Neuronal stem cell (in vitro differentiated cells): ENCODE data around the gene LCE2C.

Experiments used
- DNase-seq: peaks from one replicate; pipeline ENCODE4 v3.0.0-alpha.2; 2013; ENCODE audit warnings: low spot score
- H2AFZ ChIP-seq: one replicate; pipeline ENCODE4 v1.6.1; 2013; ENCODE audit warnings: mild to moderate bottlenecking, low read length, inconsistent platforms
- H2AK5ac ChIP-seq: 2 replicates; pipeline ENCODE4 v1.6.1; 2013; ENCODE audit warnings: low read depth, mild to moderate bottlenecking, inconsistent platforms, low read length, moderate library complexity, mixed read lengths
- H2BK120ac ChIP-seq: 2 replicates; pipeline ENCODE4 v1.6.1; 2013; ENCODE audit warnings: low read depth, mild to moderate bottlenecking, inconsistent platforms, low read length, moderate library complexity, mixed read lengths
- H2BK12ac ChIP-seq: one replicate; pipeline ENCODE4 v1.6.1; 2013; ENCODE audit warnings: low read length, inconsistent platforms
- H2BK15ac ChIP-seq: 2 replicates; pipeline ENCODE4 v1.6.1; 2013; ENCODE audit warnings: mild to moderate bottlenecking, low read length, inconsistent platforms, mixed read lengths
- H2BK5ac ChIP-seq: one replicate; pipeline ENCODE4 v1.6.1; 2013; ENCODE audit warnings: inconsistent platforms, mild to moderate bottlenecking, low read length, moderate library complexity
- H3K14ac ChIP-seq: one replicate; pipeline ENCODE4 v1.6.1; 2013; ENCODE audit warnings: low read length, inconsistent platforms
- H3K18ac ChIP-seq: 2 replicates; pipeline ENCODE4 v1.6.1; 2013; ENCODE audit warnings: low read length, inconsistent platforms
- H3K23ac ChIP-seq: 2 replicates; pipeline ENCODE4 v1.6.1; 2013; ENCODE audit warnings: low read depth, mild to moderate bottlenecking, mixed read lengths, low read length, inconsistent platforms; ENCODE audit not compliant: poor library complexity
- H3K27ac ChIP-seq: replicated peaks from 3 replicates; pipeline ENCODE4 v1.5.1; 2013; ENCODE audit warnings: low read length, inconsistent platforms
- H3K27me3 ChIP-seq, 3 experiments: 2 replicates each; pipeline ENCODE4 v1.6.1; 2013; ENCODE audit warnings: low read length in 3 of 3, mild to moderate bottlenecking in 2 of 3, inconsistent platforms in 1 of 3, low read depth in 1 of 3, mixed read lengths in 1 of 3, moderate library complexity in 1 of 3; ENCODE audit not compliant: control insufficient read depth in 3 of 3, insufficient read depth in 3 of 3
- H3K36me3 ChIP-seq, 2 donors: replicated peaks in 1 of 2; 2 replicates each; pipeline ENCODE4 v1.6.1; 2013; ENCODE audit warnings: low read length in 2 of 2; ENCODE audit not compliant: control insufficient read depth in 2 of 2, insufficient read depth in 2 of 2
- H3K4ac ChIP-seq: 2 replicates; pipeline ENCODE4 v1.6.1; 2013; ENCODE audit warnings: inconsistent platforms, mild to moderate bottlenecking, low read length, moderate library complexity
- H3K4me1 ChIP-seq, 2 donors: 1 replicate in 1 of 2; 2 replicates in 1 of 2; pipeline ENCODE4 v1.6.1; 2013; ENCODE audit warnings: low read length in 2 of 2, low read depth in 1 of 2; ENCODE audit not compliant: control insufficient read depth in 2 of 2, insufficient read depth in 1 of 2
- H3K4me2 ChIP-seq: one replicate; pipeline ENCODE4 v1.6.1; 2013; ENCODE audit warnings: mild to moderate bottlenecking, low read length, inconsistent platforms; ENCODE audit not compliant: insufficient read depth, poor library complexity, severe bottlenecking
- H3K4me3 ChIP-seq, 2 donors: 2 replicates each; pipeline ENCODE4 v1.5.1; 2013; ENCODE audit warnings: low read length in 2 of 2, mild to moderate bottlenecking in 2 of 2, inconsistent platforms in 1 of 2, moderate library complexity in 1 of 2
- H3K79me1 ChIP-seq: one replicate; pipeline ENCODE4 v1.6.1; 2013; ENCODE audit warnings: low read depth, mild to moderate bottlenecking, inconsistent platforms, low read length, moderate library complexity
- H3K9ac ChIP-seq: one replicate; pipeline ENCODE4 v1.6.1; 2013; ENCODE audit warnings: mild to moderate bottlenecking, low read depth, low read length, inconsistent platforms; ENCODE audit not compliant: poor library complexity
- H3K9me3 ChIP-seq, 2 donors: replicated peaks in 1 of 2; 2 replicates each; pipeline versions ENCODE3 to v1.6.1; 2013; ENCODE audit warnings: low read length in 2 of 2, mild to moderate bottlenecking in 2 of 2, inconsistent platforms in 1 of 2, low read depth in 1 of 2, mixed read lengths in 1 of 2, moderate library complexity in 1 of 2; ENCODE audit not compliant: control insufficient read depth in 2 of 2, insufficient read depth in 1 of 2
- H4K8ac ChIP-seq: one replicate; pipeline ENCODE4 v1.6.1; 2013; ENCODE audit warnings: low read depth, mild to moderate bottlenecking, inconsistent platforms, low read length, moderate library complexity
- H4K91ac ChIP-seq: one replicate; pipeline ENCODE4 v1.6.1; 2013; ENCODE audit warnings: low read length, low read depth, mild to moderate bottlenecking, inconsistent platforms; ENCODE audit not compliant: poor library complexity
- WGBS, 2 donors: extraction: QIAGEN DNeasy Blood & Tissue Kit; methylation state at CpG; one replicate each; pipeline ENCODE4 v1.1.7; 2013; ENCODE audit warnings: missing lambda C conversion rate in 2 of 2, mixed read lengths in 1 of 2; ENCODE audit not compliant: insufficient read length in 2 of 2, insufficient replicate concordance in 1 of 2; ENCODE audit errors: extremely low coverage in 2 of 2; 5-methylcytosine and 5-hydroxymethylcytosine counted together

The LCE2C gene

DNA sequence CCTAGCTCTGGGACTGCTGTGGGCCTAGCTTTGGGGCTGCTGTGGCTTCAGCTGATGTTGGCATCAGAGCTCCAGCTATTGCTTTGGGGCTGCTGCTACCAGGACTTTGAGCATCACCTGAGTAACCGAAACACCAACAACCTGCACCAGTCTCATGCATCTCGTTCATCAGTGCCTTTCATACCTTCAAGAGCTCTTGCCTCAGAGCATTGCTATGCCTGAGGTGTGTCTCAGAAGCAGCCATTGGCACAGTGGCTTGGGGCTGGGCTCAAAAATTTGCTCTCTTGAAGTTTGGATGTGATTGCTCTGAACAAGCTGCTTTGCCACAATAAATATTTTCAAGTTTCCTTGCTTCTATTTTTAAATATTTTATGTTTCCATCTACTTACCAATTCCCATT, 18.6 kb upstream of the LCE2C start:
- Histone ChIP-seq H3K27me3 (no peaks in the 10 kb centered on the region), H3K18ac (no peak overlapping the region), H3K27ac (no peak overlapping the region), H3K23ac (no peak overlapping the region), H3K14ac (no peak overlapping the region), H2AFZ (no peak overlapping the region), H3K4me3 (no peak overlapping the region), H3K36me3 (no peaks in the 10 kb centered on the region), H3K4me1 (no peaks in the 10 kb centered on the region), H4K8ac (no peak overlapping the region), H2BK12ac (no peak overlapping the region), H4K91ac (no peak overlapping the region), H3K4me2 (no peak overlapping the region), H3K79me1 (no peaks in the 10 kb centered on the region), H2AK5ac (no peak overlapping the region), H2BK5ac (no peak overlapping the region), H3K9me3 (peaks cover 0 to 27% of the 10 kb centered on the region in 2 donors), H3K4ac (no peak overlapping the region), H3K9ac (no peak overlapping the region), H2BK15ac (no peak overlapping the region), H2BK120ac (no peak overlapping the region)
- DNase-seq, result no peak
- WGBS, 2 donors, result no CpG with 5 or more reads among the region's 2 CpGs

DNA sequence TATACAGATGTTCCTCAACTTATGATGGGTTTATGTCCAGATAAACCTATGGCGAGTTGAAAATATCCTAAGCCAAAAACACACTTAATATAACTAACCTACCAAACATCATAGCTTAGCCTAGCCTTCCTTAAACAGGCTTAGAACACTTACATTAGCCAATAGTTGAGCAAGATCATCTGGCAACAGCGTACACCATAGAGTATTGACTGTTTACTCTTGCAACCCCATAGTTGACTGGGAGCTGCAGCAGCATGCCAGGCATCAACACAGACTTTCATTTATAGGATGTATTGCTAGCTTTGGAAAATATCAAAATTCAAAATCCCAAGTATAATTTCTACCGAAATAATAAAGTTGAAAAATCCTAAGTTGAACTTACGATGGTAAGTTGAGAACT, 17.4 kb upstream of the LCE2C start:
- no peak overlapping the region for H2BK12ac ChIP-seq
- no peak overlapping the region for H2BK120ac ChIP-seq
- H2AFZ ChIP-seq, result no peak overlapping the region
- H3K4ac ChIP-seq, result no peak overlapping the region
- no peak overlapping the region for H4K8ac ChIP-seq
- no peak overlapping the region for H3K9ac ChIP-seq
- H3K4me3 ChIP-seq, result no peak overlapping the region
- peaks cover 0 to 20% of the 10 kb centered on the region in 2 donors for H3K9me3 ChIP-seq
- no peaks in the 10 kb centered on the region for H3K36me3 ChIP-seq
- H2AK5ac ChIP-seq, result no peak overlapping the region
- no peak overlapping the region for H3K14ac ChIP-seq
- H2BK15ac ChIP-seq, result no peak overlapping the region
- no peak overlapping the region for H3K18ac ChIP-seq
- no peak for DNase-seq
- no peaks in the 10 kb centered on the region for H3K79me1 ChIP-seq
- H3K27me3 ChIP-seq, result no peaks in the 10 kb centered on the region
- H3K27ac ChIP-seq, result no peak overlapping the region
- no peak overlapping the region for H4K91ac ChIP-seq
- no peak overlapping the region for H3K4me2 ChIP-seq
- no peak overlapping the region for H3K23ac ChIP-seq
- no CpG with 5 or more reads among the region's 4 CpGs for WGBS, 2 donors
- H2BK5ac ChIP-seq, result no peak overlapping the region
- no peaks in the 10 kb centered on the region for H3K4me1 ChIP-seq

DNA sequence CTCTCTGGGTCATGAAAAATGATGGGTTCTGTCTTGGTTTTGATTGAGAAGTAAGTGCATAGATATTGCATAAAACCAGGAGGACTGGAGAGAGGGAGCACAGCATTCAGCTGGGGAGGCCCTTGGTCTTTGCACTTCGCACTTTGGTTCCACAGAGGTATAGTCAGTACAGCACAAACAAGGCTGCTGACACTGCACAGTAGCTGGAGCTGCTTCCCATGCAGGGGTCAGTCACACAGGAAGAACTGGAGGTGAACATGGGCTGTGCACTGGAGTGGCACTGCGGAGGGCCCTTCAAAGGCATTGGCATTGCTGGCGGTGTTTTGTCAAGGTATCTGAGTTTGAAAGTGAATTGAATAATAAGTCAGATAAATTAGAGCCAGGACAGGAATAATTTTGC, 16.4 kb upstream of the LCE2C start:
- H2AFZ ChIP-seq, result no peak overlapping the region
- H3K14ac ChIP-seq, result no peak overlapping the region
- no peak overlapping the region for H3K18ac ChIP-seq
- no peak overlapping the region for H2BK15ac ChIP-seq
- no peak overlapping the region for H2AK5ac ChIP-seq
- no peak overlapping the region for H3K23ac ChIP-seq
- H3K27ac ChIP-seq, result no peak overlapping the region
- H2BK120ac ChIP-seq, result no peak overlapping the region
- H3K9me3 ChIP-seq, result peaks cover 0 to 27% of the 10 kb centered on the region in 2 donors
- H2BK5ac ChIP-seq, result no peak overlapping the region
- H3K4me2 ChIP-seq, result no peak overlapping the region
- no peak for DNase-seq
- no peaks in the 10 kb centered on the region for H3K27me3 ChIP-seq
- H3K4me3 ChIP-seq, result peak overlapping the region in 1 of 2 donors; percentile 43
- no peaks in the 10 kb centered on the region for H3K4me1 ChIP-seq
- no peak overlapping the region for H3K4ac ChIP-seq
- H4K8ac ChIP-seq, result no peak overlapping the region
- no peak overlapping the region for H4K91ac ChIP-seq
- H3K36me3 ChIP-seq, result no peaks in the 10 kb centered on the region
- WGBS, 2 donors, result no CpG with 5 or more reads among the region's 3 CpGs
- no peak overlapping the region for H3K9ac ChIP-seq
- H3K79me1 ChIP-seq, result no peaks in the 10 kb centered on the region
- no peak overlapping the region for H2BK12ac ChIP-seq

DNA sequence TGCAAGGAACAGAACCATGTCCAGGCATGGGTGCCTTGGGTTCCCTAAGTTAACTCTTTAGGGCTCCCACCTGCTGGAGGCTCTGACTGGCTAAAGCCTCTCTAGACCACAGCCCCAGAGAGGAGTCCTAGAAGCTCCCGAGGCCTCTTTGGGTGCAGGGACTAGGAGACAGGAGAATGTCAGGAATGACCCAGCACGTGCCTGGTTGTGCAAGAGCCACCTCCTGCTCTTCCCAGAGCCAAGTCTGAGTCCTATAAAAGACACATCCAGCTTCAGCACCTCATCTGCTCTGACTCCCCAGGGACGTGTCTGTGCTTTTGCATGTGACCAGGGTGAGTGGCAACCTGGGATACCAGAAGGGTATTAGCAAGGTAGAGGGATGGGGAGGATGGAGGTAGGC, 12.0 kb upstream of the LCE2C start, which contains the start of gene LCE2D:
TSS of gene LCE2D (plus strand) at position 283 of the 400 bp plus-strand sequence. CDS start 726 bp downstream, outside the sequence.
- no peak within 1 kb of the TSS for H2AK5ac ChIP-seq
- no peak within 1 kb of the TSS for H2AFZ ChIP-seq
- H3K23ac ChIP-seq, result no peak within 1 kb of the TSS
- H3K4me2 ChIP-seq, result no peak within 1 kb of the TSS
- no peaks in the 10 kb centered on the region for H3K27me3 ChIP-seq
- no peak within 1 kb of the TSS for H3K9ac ChIP-seq
- H2BK5ac ChIP-seq, result no peak within 1 kb of the TSS
- no peak within 1 kb of the TSS for H2BK120ac ChIP-seq
- no peak within 1 kb of the TSS for H3K18ac ChIP-seq
- H2BK12ac ChIP-seq, result no peak within 1 kb of the TSS
- no peak within 1 kb of the TSS for H4K8ac ChIP-seq
- H3K14ac ChIP-seq, result no peak within 1 kb of the TSS
- WGBS, 2 donors, result no CpG with 5 or more reads among the region's 3 CpGs
- H3K27ac ChIP-seq, result no peak within 1 kb of the TSS
- no peak within 1 kb of the TSS for H2BK15ac ChIP-seq
- no peaks in the 10 kb centered on the region for H3K4me1 ChIP-seq
- H3K9me3 ChIP-seq, result peaks cover 0 to 31% of the 10 kb centered on the region in 2 donors
- H4K91ac ChIP-seq, result no peak within 1 kb of the TSS
- no peak for DNase-seq
- H3K4me3 ChIP-seq, result no peak within 1 kb of the TSS
- H3K4ac ChIP-seq, result no peak within 1 kb of the TSS
- no peaks in the 10 kb centered on the region for H3K36me3 ChIP-seq
- H3K79me1 ChIP-seq, result no peaks in the 10 kb centered on the region
